Stimulated activated CD8-positive, alpha-beta memory T cell treated with anti-CD3 and anti-CD28 coated beads, Interleukin-12 subunit alpha, Interleukin-12 subunit beta, amount 100 ng/mL, for 4 hours (primary cell): ENCODE measurements around the gene ELK1.
"Not testable (repeated sequence)": the region's sequence is repeated elsewhere in the genome, so short reads cannot be mapped to it uniquely, and the experiment has no call there.

Experiments used
- DNase-seq: peaks from one replicate; pipeline ENCODE4 v3.0.0-alpha.2; 2020; ENCODE audit warnings: low read depth

ELK1 gene

GRCh38 chrX:47611489-47611888, 38.9 kb downstream of the ELK1 start:
- no peak for DNase-seq

- DNase-seq: no peak
Measured at GRCh38 chrX:47610511-47610910, 39.9 kb downstream of the ELK1 start.

GRCh38 chrX:47608130-47608810, 42.1 kb downstream of the ELK1 start:
- no peak for DNase-seq

- no peak for DNase-seq
Measured at GRCh38 chrX:47607091-47607490, 43.3 kb downstream of the ELK1 start.

GRCh38 chrX:47605024-47605423, 45.3 kb downstream of the ELK1 start:
- no peak for DNase-seq

GRCh38 chrX:47603125-47603524, 47.2 kb downstream of the ELK1 start:
- DNase-seq: not testable (repeated sequence)

GRCh38 chrX:47597222-47597621, 53.1 kb downstream of the ELK1 start:
- DNase-seq: no peak

GRCh38 chrX:47596256-47596655, 54.1 kb downstream of the ELK1 start:
- no peak for DNase-seq

- no peak for DNase-seq
Measured at GRCh38 chrX:47595716-47596251, 54.6 kb downstream of the ELK1 start.

- no peak for DNase-seq
Measured at GRCh38 chrX:47593522-47593921, 56.8 kb downstream of the ELK1 start.

GRCh38 chrX:47590984-47591383, 59.4 kb downstream of the ELK1 start:
- DNase-seq: no peak

- no peak for DNase-seq
Measured at GRCh38 chrX:47587906-47588735, 62.2 kb downstream of the ELK1 start.

- DNase-seq: no peak
Measured at GRCh38 chrX:47587091-47587891, 63.1 kb downstream of the ELK1 start.

- DNase-seq: no peak
Measured at GRCh38 chrX:47586043-47586787, 64.1 kb downstream of the ELK1 start.
